NCI-H460 (cell line): Measurements from ENCODE around the gene LRIG2. TPM values are rescaled to one million over a fixed set of nuclear protein-coding genes. Genes with fewer than 3 reads are reported as not detected.
"Not testable (repeated sequence)": the region's sequence is repeated elsewhere in the genome, so short reads cannot be mapped to it uniquely, and the experiment has no call there.

Source experiments
- DNase-seq: peaks from one replicate; pipeline ENCODE4 v3.0.0-alpha.2; 2016; ENCODE audit warnings: low read depth; ENCODE audit errors: extremely low read depth
- total RNA-seq: library from RNA; depleted of rRNA; stranded (reverse); fragments of >200 nt; shearing (Covaris generic); gene quantifications from 2 replicates; pipeline ENCODE4 v1.2.3, GENCODE V29; 2014

LRIG2 gene
- total RNA-seq, 1 experiment from 2014 or later = 8.3 TPM

- no peak for DNase-seq
Measured at GRCh38 chr1:113123737-113124136, 50.7 kb downstream of the LRIG2 start.

GRCh38 chr1:113124366-113124765, 51.4 kb downstream of the LRIG2 start:
- no peak for DNase-seq

- no peak for DNase-seq
Measured at GRCh38 chr1:113125517-113125916, 52.5 kb downstream of the LRIG2 start.

DNA sequence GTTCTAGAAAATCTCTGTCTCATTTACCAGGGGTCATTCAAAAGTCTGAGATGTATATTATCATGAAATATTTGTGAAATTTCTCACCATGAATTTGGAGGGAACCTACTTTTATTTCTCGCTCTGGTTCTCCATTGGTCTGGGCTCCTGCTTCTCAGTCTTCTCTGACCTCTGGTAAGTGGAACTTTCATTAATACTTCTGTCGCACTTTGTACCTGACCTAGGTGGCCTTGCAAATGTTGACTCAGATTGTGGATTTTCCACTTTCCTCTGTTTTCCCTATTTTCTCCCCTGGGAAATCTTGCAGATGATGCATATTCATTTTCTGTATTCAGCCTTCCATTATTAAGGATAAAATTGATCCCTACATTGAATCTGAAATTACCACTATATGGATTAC, 53.2 kb downstream of the LRIG2 start:
- no peak for DNase-seq

DNA sequence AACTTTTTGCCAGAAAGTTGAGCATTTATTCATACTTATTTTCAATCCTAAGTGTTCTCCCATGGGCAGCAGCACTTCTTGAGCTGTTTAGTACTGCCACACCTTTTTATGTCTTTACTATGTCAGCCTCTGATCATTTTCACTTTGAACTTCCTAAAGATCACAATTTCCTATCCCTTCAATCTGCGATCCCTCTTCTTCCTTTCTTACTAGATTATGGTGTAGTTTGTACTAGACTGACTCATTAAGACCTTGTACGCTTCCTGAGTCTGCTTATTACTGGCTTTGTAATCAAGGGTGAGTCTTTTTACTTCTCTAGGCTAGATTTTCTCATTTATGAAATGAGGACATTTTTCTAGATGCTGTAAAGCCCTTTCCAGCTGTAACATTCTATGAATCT, 55.1 kb downstream of the LRIG2 start:
- DNase-seq = no peak

- no peak for DNase-seq
Measured at GRCh38 chr1:113129529-113130185, 56.7 kb downstream of the LRIG2 start.

- no peak for DNase-seq
Measured at GRCh38 chr1:113133038-113133437, 60.0 kb downstream of the LRIG2 start.

- no peak for DNase-seq
Measured at GRCh38 chr1:113133759-113134158, 60.8 kb downstream of the LRIG2 start.

DNA sequence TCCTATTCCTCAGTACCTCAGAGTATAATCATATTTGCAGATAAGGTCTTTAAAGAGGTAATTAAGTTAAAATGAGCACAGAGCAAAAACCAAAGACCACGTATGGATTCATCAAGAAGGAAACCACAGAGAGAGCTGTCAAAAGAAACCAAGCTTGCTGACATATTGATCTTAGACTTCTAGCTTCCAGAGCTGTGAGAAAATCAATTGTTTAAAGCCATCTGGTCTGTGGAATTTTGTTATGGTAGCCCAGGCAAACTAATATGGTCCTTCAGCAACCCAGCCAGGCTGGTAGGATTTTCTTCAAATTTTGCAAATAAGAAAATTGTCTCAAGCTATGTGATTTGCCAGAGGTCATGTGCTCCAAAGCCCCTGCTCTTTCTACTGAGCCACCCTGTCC, 62.5 kb downstream of the LRIG2 start:
- no peak for DNase-seq

DNA sequence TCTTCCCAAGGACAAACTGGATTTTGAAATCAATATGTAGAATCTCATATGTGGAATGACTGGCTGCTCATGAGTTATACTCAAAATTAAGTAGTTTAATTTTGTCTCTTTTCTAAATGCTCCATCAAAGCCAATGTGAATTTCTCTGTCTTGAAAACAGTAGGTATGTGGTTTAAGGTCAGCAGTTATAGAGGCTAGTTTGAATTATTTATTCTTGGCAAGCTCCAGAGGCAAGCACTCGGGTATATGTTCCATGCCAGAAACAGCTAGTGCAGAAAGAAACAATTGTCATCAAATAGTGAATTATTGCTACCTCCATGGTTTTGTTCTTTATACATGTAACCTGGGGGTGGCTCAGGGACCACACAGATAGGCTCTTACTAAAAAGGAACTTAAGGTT, 63.5 kb downstream of the LRIG2 start:
- no peak for DNase-seq

- no peak for DNase-seq
Measured at GRCh38 chr1:113137563-113137962, 64.6 kb downstream of the LRIG2 start.

DNA sequence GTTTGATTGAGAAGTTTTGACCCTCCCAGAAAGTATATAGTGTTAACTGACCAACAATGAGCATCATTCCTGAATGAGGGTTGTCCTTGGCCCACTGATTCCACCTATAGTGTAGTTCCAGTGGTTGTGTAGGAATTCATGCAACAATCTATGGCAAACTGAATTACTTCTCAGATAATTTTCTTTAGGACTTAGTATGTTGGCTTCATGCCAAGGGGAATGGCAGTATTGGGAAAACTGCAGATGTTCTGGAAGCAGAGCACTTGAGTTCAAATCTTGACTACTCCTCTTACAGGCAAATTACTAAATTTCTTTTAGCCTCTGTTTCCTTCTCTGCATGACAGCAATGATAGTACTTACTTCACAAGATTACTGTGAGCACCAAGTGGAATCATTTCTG, 65.8 kb downstream of the LRIG2 start:
- DNase-seq = no peak

- DNase-seq = no peak
Measured at GRCh38 chr1:113140176-113140575, 67.2 kb downstream of the LRIG2 start.

GRCh38 chr1:113140588-113141446, 67.8 kb downstream of the LRIG2 start:
- peak; percentile 64 for DNase-seq

DNA sequence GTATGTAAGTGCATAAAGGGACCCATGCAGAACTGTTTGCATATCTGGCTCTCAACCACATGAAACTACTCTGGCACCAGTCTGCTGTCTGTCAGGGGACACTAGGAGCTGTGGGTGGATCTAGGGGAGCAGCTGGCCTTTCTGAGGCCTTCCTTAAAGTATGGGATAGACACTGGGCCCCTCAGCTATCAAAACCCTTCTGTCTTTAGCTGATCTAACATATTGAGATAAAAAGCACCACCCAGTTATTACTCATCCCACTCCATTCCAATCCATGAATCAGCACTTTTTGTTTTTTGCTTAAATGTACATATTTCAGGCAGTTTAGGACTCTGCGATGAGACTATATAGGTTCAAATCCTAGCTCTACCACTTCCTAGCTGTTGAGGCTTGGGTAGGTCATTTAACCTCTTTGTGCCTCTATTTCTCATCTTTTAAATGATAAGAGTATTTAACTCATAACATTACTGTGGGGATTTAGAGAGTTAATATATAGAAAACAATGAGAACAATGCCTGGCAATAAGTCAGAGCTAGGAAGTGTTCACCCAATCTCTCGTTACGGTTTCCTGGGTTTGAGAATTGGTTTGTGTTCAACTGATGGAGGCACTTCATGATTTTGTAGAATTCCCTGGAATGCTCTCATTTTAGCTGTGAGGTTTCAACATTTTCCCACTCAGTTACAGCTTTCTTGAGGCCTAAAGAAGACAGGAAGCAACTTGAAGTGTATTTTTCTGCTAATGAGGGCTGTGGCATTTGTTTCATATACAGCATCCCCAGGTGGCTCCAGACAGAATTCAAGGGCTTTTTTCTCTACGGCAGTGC, 68.9 kb downstream of the LRIG2 start:
- DNase-seq = peak; percentile 24

DNA sequence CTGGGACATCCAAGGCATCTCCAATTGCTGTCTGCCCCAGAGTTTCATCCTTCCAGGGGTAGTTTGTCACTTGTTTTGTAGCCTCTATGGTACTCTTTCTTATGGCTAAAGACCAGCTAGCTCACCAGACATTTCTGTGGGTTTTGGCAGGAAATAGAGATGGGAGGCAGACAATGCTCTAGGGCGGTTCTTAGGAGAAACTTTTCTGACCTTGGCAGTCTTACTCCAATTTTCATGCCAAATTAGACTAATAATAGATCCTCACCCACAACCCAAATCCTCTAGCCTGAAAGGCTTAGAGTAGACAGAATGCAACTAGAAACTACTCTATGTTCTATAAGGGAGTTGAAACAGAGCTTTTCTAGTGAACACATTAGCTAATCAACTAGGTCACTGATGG, 69.8 kb downstream of the LRIG2 start:
- DNase-seq = no peak

GRCh38 chr1:113146242-113147072, 73.5 kb downstream of the LRIG2 start:
- no peak for DNase-seq

- no peak for DNase-seq
Measured at GRCh38 chr1:113147073-113147625, 74.2 kb downstream of the LRIG2 start.

DNA sequence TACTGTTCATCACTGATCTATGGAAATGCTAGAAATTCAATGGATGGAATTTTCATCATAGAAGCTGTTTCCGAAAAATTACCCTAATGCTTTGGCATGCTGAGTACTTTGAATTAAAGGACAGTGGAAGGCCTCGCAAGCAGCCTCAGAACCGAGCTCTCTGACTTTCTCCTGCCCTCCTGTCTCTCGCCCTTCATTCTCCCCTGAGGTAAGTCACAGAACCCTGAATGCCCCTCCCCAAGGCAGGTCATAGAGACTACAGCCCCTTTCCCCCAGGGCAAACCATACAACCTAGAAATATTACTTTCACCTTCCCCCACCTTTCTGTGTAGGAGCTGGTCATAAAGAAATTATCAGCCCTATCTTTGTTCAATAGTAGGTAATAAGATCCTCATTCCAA, 74.8 kb downstream of the LRIG2 start:
- DNase-seq = no peak

- DNase-seq = not testable (repeated sequence)
Measured at GRCh38 chr1:113150494-113150893, 77.5 kb downstream of the LRIG2 start.
